Activated CD4-positive, alpha-beta T cell treated with anti-CD3 and anti-CD28 coated beads for 36 hours (primary cell): ENCODE data around the gene PDAP1. TPM values are rescaled to one million over a fixed set of nuclear protein-coding genes. Genes with fewer than 3 reads are reported as not detected.
"Not testable (repeated sequence)": the region's sequence is repeated elsewhere in the genome, so short reads cannot be mapped to it uniquely, and the experiment has no call there.

Experiments
- ATAC-seq: fragments of 200-7000 bp; cut with Tn5 transposase; one replicate; pipeline ENCODE4 v1.10.0; 2021; ENCODE audit warnings: mild to moderate bottlenecking, moderate library complexity
- CTCF ChIA-PET: fragments of 350-600 bp; sonication (Branson Sonifier 250); formaldehyde crosslinking; loops from one replicate; lab custom pipeline; 2021; ENCODE audit warnings: antibody characterized with exemption; lab: Charles Lee
- POLR2A ChIA-PET: fragments of 350-600 bp; sonication (Branson Sonifier 250); formaldehyde crosslinking; loops from one replicate; lab custom pipeline; 2021; ENCODE audit warnings: antibody characterized with exemption, inconsistent platforms; lab: Charles Lee
- DNase-seq: peaks from one replicate; pipeline ENCODE4 v3.0.0-alpha.2; 2020
- H3K27ac Mint-ChIP-seq: one replicate; pipeline ENCODE4 v1.8.0; 2021; ENCODE audit warnings: mixed read lengths
- H3K27me3 Mint-ChIP-seq: one replicate; pipeline ENCODE4 v1.8.0; 2021; ENCODE audit warnings: mixed read lengths
- H3K36me3 Mint-ChIP-seq: one replicate; pipeline ENCODE4 v1.8.0; 2021; ENCODE audit warnings: low read depth, mixed read lengths
- H3K4me1 Mint-ChIP-seq: one replicate; pipeline ENCODE4 v1.8.0; 2021; ENCODE audit warnings: mixed read lengths
- H3K4me3 Mint-ChIP-seq: one replicate; pipeline ENCODE4 v1.8.0; 2021; ENCODE audit warnings: mild to moderate bottlenecking, moderate library complexity, mixed read lengths
- H3K9me3 Mint-ChIP-seq: one replicate; pipeline ENCODE4 v1.8.0; 2021; ENCODE audit warnings: low read depth, mixed read lengths
- intact Hi-C, 2 experiments: fragments of 100-400 bp; cut with DNase I in 1 of 2; cut with micrococcal nuclease in 1 of 2; formaldehyde crosslinking; loops; one replicate each; pipeline versions ENCODE4 v1.14.2 to v1.15.1; 2022 to 2024; cut with DNase I, micrococcal nuclease
- total RNA-seq, 2 experiments: library from RNA; stranded (reverse); gene quantifications; one replicate each; pipeline ENCODE4 v1.2.3, GENCODE V29; 2021

PDAP1 gene
- total RNA-seq, 2 experiments from 2014 or later = 171 TPM

- intact Hi-C loops = loop anchor here (1.0 to 2.0 kb wide), 2 partner anchors 14 to 22 kb away; no protein-coding TSS in a partner anchor
- not testable (repeated sequence) for ATAC-seq, H3K27me3 Mint-ChIP-seq, H3K27ac Mint-ChIP-seq, H3K9me3 Mint-ChIP-seq, H3K4me3 Mint-ChIP-seq, DNase-seq
- POLR2A ChIA-PET = interaction anchor here (0.7 to 1.1 kb wide), 2 partner anchors 16 to 37 kb away, joined by 3 to 4 read pairs; no protein-coding TSS in a partner anchor
- Mint-ChIP-seq H3K36me3 (peaks cover 56% of the 10 kb centered on the region), H3K4me1 (peaks cover 30% of the 10 kb centered on the region)
- CTCF ChIA-PET = interaction anchor here (0.9 to 1.0 kb wide), 2 partner anchors 23 to 117 kb away, joined by 3 read pairs; partner anchors contain the start of gene ZKSCAN5
These were observed 21.2 kb downstream of the PDAP1 start for GRCh38 chr7:99387239-99387635.

- POLR2A ChIA-PET = interaction anchor here (0.7 to 1.1 kb wide), 3 partner anchors 16 to 171 kb away, joined by 3 to 4 read pairs (median 3); no protein-coding TSS in a partner anchor
- intact Hi-C loops = loop anchor here (1.0 to 2.0 kb wide), 2 partner anchors 14 to 21 kb away; no protein-coding TSS in a partner anchor
- H3K36me3 Mint-ChIP-seq = peaks cover 52% of the 10 kb centered on the region
These were observed 21.7 kb downstream of the PDAP1 start for GRCh38 chr7:99386584-99387238.

GRCh38 chr7:99385564-99385963 is 22.8 kb downstream of the PDAP1 start:
- Mint-ChIP-seq H3K9me3 (no peaks in the 10 kb centered on the region), H3K27me3 (no peaks in the 10 kb centered on the region), H3K27ac (peak overlapping the region; percentile 37), H3K36me3 (peaks cover 52% of the 10 kb centered on the region), H3K4me1 (peaks cover 35% of the 10 kb centered on the region), H3K4me3 (no peak overlapping the region)
- POLR2A ChIA-PET = no interaction called here
- CTCF ChIA-PET = no interaction called here
- ATAC-seq = no peak
- intact Hi-C loops = no loop called here
- no peak for DNase-seq

More at GRCh38 chr7:99386584-99387238, 21.7 kb downstream of the PDAP1 start:
- Mint-ChIP-seq H3K9me3 (no peaks in the 10 kb centered on the region), H3K4me1 (peaks cover 27% of the 10 kb centered on the region), H3K4me3 (no peak overlapping the region), H3K27me3 (no peaks in the 10 kb centered on the region), H3K27ac (peak overlapping the region; percentile 37)
- peak; percentile 58 for DNase-seq
- ATAC-seq = peak; percentile 71
- CTCF ChIA-PET = interaction anchor here (0.6 to 1.0 kb wide), 3 partner anchors 23 to 118 kb away, joined by 3 to 5 read pairs (median 3); partner anchors contain the start of gene ZKSCAN5

GRCh38 chr7:99384523-99384922 is 23.9 kb downstream of the PDAP1 start:
- Mint-ChIP-seq H3K36me3 (peaks cover 53% of the 10 kb centered on the region), H3K4me3 (no peak overlapping the region), H3K27ac (peak overlapping the region; percentile 88), H3K9me3 (no peaks in the 10 kb centered on the region), H3K27me3 (no peaks in the 10 kb centered on the region), H3K4me1 (peaks cover 43% of the 10 kb centered on the region)
- DNase-seq (no peak), ATAC-seq (no peak)
- ChIA-PET CTCF (no interaction called here), POLR2A (no interaction called here)
- intact Hi-C loops = loop anchor here in 1 of 2 experiments (5.0 kb wide), 1 partner anchor 1102 kb away; the partner anchor contains the start of gene BRI3

- Mint-ChIP-seq H3K4me1 (peaks cover 50% of the 10 kb centered on the region), H3K4me3 (no peak overlapping the region), H3K27ac (peak overlapping the region; percentile 88), H3K27me3 (no peaks in the 10 kb centered on the region), H3K36me3 (peaks cover 51% of the 10 kb centered on the region), H3K9me3 (no peaks in the 10 kb centered on the region)
- ChIA-PET POLR2A (no interaction called here), CTCF (no interaction called here)
- DNase-seq (no peak), ATAC-seq (no peak)
- intact Hi-C loops = loop anchor here in 1 of 2 experiments (5.0 kb wide), 1 partner anchor 1102 kb away; the partner anchor contains the start of gene BRI3
These were observed 24.5 kb downstream of the PDAP1 start for GRCh38 chr7:99383791-99384370.

- Mint-ChIP-seq H3K9me3 (no peaks in the 10 kb centered on the region), H3K27ac (peak overlapping the region; percentile 88), H3K27me3 (no peaks in the 10 kb centered on the region), H3K36me3 (peaks cover 50% of the 10 kb centered on the region), H3K4me3 (no peak overlapping the region), H3K4me1 (peaks cover 51% of the 10 kb centered on the region)
- DNase-seq = no peak
- intact Hi-C loops = loop anchor here in 1 of 2 experiments (5.0 kb wide), 1 partner anchor 1101 kb away; the partner anchor contains the start of gene BRI3
- no peak for ATAC-seq
- ChIA-PET CTCF (interaction anchor here (0.7 kb wide), 1 partner anchor 360 kb away, joined by 3 read pairs; no protein-coding TSS in a partner anchor), POLR2A (no interaction called here)
These were observed 25.2 kb downstream of the PDAP1 start for GRCh38 chr7:99383203-99383602.

GRCh38 chr7:99381664-99382075 is 26.7 kb downstream of the PDAP1 start:
- POLR2A ChIA-PET = no interaction called here
- peaks cover 52% of the 10 kb centered on the region for H3K36me3 Mint-ChIP-seq

GRCh38 chr7:99380823-99381663 is 27.4 kb downstream of the PDAP1 start:
- peak overlapping the region; percentile 78 for H3K4me3 Mint-ChIP-seq
- H3K9me3 Mint-ChIP-seq = no peaks in the 10 kb centered on the region

More at GRCh38 chr7:99381664-99382075, 26.7 kb downstream of the PDAP1 start:
- ATAC-seq = no peak
- intact Hi-C loops = loop anchor here (1.0 to 5.0 kb wide), 4 partner anchors 12 to 1099 kb away; partner anchors contain the start of genes BUD31 (in 2 of the 2), PDAP1 (in 2 of the 2), ARPC1A (in 1 of the 2) and BRI3 (in 1 of the 2)
- H3K9me3 Mint-ChIP-seq = no peaks in the 10 kb centered on the region
- peaks cover 64% of the 10 kb centered on the region for H3K4me1 Mint-ChIP-seq
- peak overlapping the region; percentile 96 for H3K27ac Mint-ChIP-seq
- CTCF ChIA-PET = no interaction called here
- peak overlapping the region; percentile 78 for H3K4me3 Mint-ChIP-seq
- no peak for DNase-seq
- no peaks in the 10 kb centered on the region for H3K27me3 Mint-ChIP-seq

GRCh38 chr7:99380032-99380822 is 28.2 kb downstream of the PDAP1 start:
- no peaks in the 10 kb centered on the region for H3K27me3 Mint-ChIP-seq
- ATAC-seq = peak; percentile 22
- CTCF ChIA-PET = no interaction called here
- peak overlapping the region; percentile 96 for H3K27ac Mint-ChIP-seq
- peak overlapping the region; percentile 78 for H3K4me3 Mint-ChIP-seq
- peak; percentile 69 for DNase-seq
- POLR2A ChIA-PET = interaction anchor here (1.0 to 1.5 kb wide), 5 partner anchors 12 to 29 kb away, joined by 3 to 11 read pairs (median 4); partner anchors contain the start of genes BUD31 and PDAP1
- no peaks in the 10 kb centered on the region for H3K9me3 Mint-ChIP-seq
- H3K36me3 Mint-ChIP-seq = peaks cover 55% of the 10 kb centered on the region
- intact Hi-C loops = loop anchor here (1.0 to 5.0 kb wide), 4 partner anchors 55 to 1098 kb away; partner anchors contain the start of genes ARPC1A (in 1 of the 2), BRI3 (in 1 of the 2), CPSF4 (in 1 of the 2) and PTCD1 (in 1 of the 2)
- peaks cover 62% of the 10 kb centered on the region for H3K4me1 Mint-ChIP-seq

More at GRCh38 chr7:99380823-99381663, 27.4 kb downstream of the PDAP1 start:
- ATAC-seq (peak; percentile 87), DNase-seq (peak; percentile 95)
- H3K36me3 Mint-ChIP-seq = peaks cover 51% of the 10 kb centered on the region
- intact Hi-C loops = loop anchor here (1.0 to 5.0 kb wide), 6 partner anchors 12 to 1099 kb away; partner anchors contain the start of genes BUD31 (in 2 of the 2), PDAP1 (in 2 of the 2), ARPC1A (in 1 of the 2) and BRI3 (in 1 of the 2)
- no peaks in the 10 kb centered on the region for H3K27me3 Mint-ChIP-seq
- CTCF ChIA-PET = no interaction called here
- POLR2A ChIA-PET = interaction anchor here (1.0 to 1.1 kb wide), 3 partner anchors 13 to 28 kb away, joined by 3 to 11 read pairs (median 4); partner anchors contain the start of genes BUD31 and PDAP1
- peaks cover 68% of the 10 kb centered on the region for H3K4me1 Mint-ChIP-seq
- peak overlapping the region; percentile 96 for H3K27ac Mint-ChIP-seq
